ACC112 (cell line): Measurements from ENCODE around the gene BCO1.

Source experiments
- H2AFZ ChIP-seq: fragments of 200-600 bp; sonication (generic); one replicate; pipeline ENCODE4 v1.6.0; 2017; ENCODE audit warnings: antibody characterized with exemption, low read length; ENCODE audit not compliant: unreplicated experiment
- H3K27ac ChIP-seq: fragments of 200-600 bp; sonication (generic); 2 replicates; pipeline ENCODE4 v1.5.1; 2014; ENCODE audit warnings: low read depth, mild to moderate bottlenecking, antibody characterized with exemption, low read length, moderate library complexity
- H3K27me3 ChIP-seq: fragments of 200-600 bp; sonication (generic); 2 replicates; pipeline ENCODE4 v1.6.1; 2014; ENCODE audit warnings: mild to moderate bottlenecking, antibody characterized with exemption, low read length, moderate library complexity, mixed read lengths; ENCODE audit not compliant: insufficient read depth
- H3K36me3 ChIP-seq: fragments of 200-600 bp; sonication (generic); 2 replicates; pipeline ENCODE4 v1.6.1; 2016; ENCODE audit warnings: mild to moderate bottlenecking, antibody characterized with exemption, low read length, moderate library complexity, mixed read lengths; ENCODE audit not compliant: insufficient read depth
- H3K4me1 ChIP-seq: fragments of 200-600 bp; sonication (generic); one replicate; pipeline ENCODE4 v1.6.1; 2016; ENCODE audit warnings: low read length, mixed read lengths; ENCODE audit not compliant: insufficient read depth, unreplicated experiment, control insufficient read depth
- H3K4me3 ChIP-seq: fragments of 200-600 bp; sonication (generic); 2 replicates; pipeline ENCODE4 v1.5.1; 2014; ENCODE audit warnings: mild to moderate bottlenecking, low read depth, low read length
- H3K79me2 ChIP-seq: fragments of 200-600 bp; sonication (generic); one replicate; pipeline ENCODE4 v1.6.0; 2016; ENCODE audit warnings: low read length; ENCODE audit not compliant: control insufficient read depth, unreplicated experiment, insufficient read depth

The BCO1 gene

GRCh38 chr16:81318711-81319110, 80.2 kb downstream of the BCO1 start:
- H3K36me3 ChIP-seq: no peaks in the 10 kb centered on the region
- no peak overlapping the region for H2AFZ ChIP-seq
- H3K4me3 ChIP-seq: no peak overlapping the region
- H3K27me3 ChIP-seq: no peaks in the 10 kb centered on the region
- H3K27ac ChIP-seq: no peak overlapping the region
- H3K4me1 ChIP-seq: peaks cover 24% of the 10 kb centered on the region
- H3K79me2 ChIP-seq: peaks cover 73% of the 10 kb centered on the region

- H3K79me2 ChIP-seq: peaks cover 70% of the 10 kb centered on the region
- no peaks in the 10 kb centered on the region for H3K27me3 ChIP-seq
- no peaks in the 10 kb centered on the region for H3K36me3 ChIP-seq
- no peak overlapping the region for H2AFZ ChIP-seq
- peaks cover 24% of the 10 kb centered on the region for H3K4me1 ChIP-seq
- H3K4me3 ChIP-seq: peak overlapping the region; percentile 28; the same call in 1 of the 2 replicates
- peak overlapping the region; percentile 25 for H3K27ac ChIP-seq
Observed at GRCh38 chr16:81319221-81319912, 80.9 kb downstream of the BCO1 start.

- Histone ChIP-seq H3K27ac (no peak overlapping the region), H3K79me2 (peaks cover 66% of the 10 kb centered on the region), H3K36me3 (no peaks in the 10 kb centered on the region), H3K4me1 (peaks cover 24% of the 10 kb centered on the region), H3K27me3 (no peaks in the 10 kb centered on the region), H3K4me3 (no peak overlapping the region), H2AFZ (no peak overlapping the region)
Observed at GRCh38 chr16:81321039-81321438, 82.5 kb downstream of the BCO1 start.

GRCh38 chr16:81321536-81321935, 83.0 kb downstream of the BCO1 start:
- Histone ChIP-seq H3K27me3 (no peaks in the 10 kb centered on the region), H2AFZ (no peak overlapping the region), H3K36me3 (no peaks in the 10 kb centered on the region), H3K27ac (no peak overlapping the region), H3K4me3 (no peak overlapping the region), H3K79me2 (peaks cover 62% of the 10 kb centered on the region), H3K4me1 (peaks cover 24% of the 10 kb centered on the region)

GRCh38 chr16:81324808-81325207, 86.3 kb downstream of the BCO1 start:
- H3K27ac ChIP-seq: no peak overlapping the region
- no peak overlapping the region for H2AFZ ChIP-seq
- peaks cover 47% of the 10 kb centered on the region for H3K79me2 ChIP-seq
- H3K4me3 ChIP-seq: no peak overlapping the region
- peaks cover 8% of the 10 kb centered on the region for H3K4me1 ChIP-seq
- no peaks in the 10 kb centered on the region for H3K36me3 ChIP-seq
- H3K27me3 ChIP-seq: no peaks in the 10 kb centered on the region

GRCh38 chr16:81327011-81327410, 88.5 kb downstream of the BCO1 start:
- no peak overlapping the region for H3K4me3 ChIP-seq
- no peaks in the 10 kb centered on the region for H3K36me3 ChIP-seq
- no peaks in the 10 kb centered on the region for H3K27me3 ChIP-seq
- H3K79me2 ChIP-seq: peaks cover 30% of the 10 kb centered on the region
- no peak overlapping the region for H2AFZ ChIP-seq
- H3K4me1 ChIP-seq: no peaks in the 10 kb centered on the region
- H3K27ac ChIP-seq: no peak overlapping the region

- no peaks in the 10 kb centered on the region for H3K36me3 ChIP-seq
- peaks cover 29% of the 10 kb centered on the region for H3K79me2 ChIP-seq
- no peak overlapping the region for H3K4me3 ChIP-seq
- no peaks in the 10 kb centered on the region for H3K4me1 ChIP-seq
- no peak overlapping the region for H3K27ac ChIP-seq
- H3K27me3 ChIP-seq: no peaks in the 10 kb centered on the region
- no peak overlapping the region for H2AFZ ChIP-seq
Observed at GRCh38 chr16:81327447-81328196, 89.1 kb downstream of the BCO1 start.

- Histone ChIP-seq H3K27me3 (no peaks in the 10 kb centered on the region), H2AFZ (no peak overlapping the region), H3K4me3 (no peak overlapping the region), H3K4me1 (no peaks in the 10 kb centered on the region), H3K36me3 (no peaks in the 10 kb centered on the region), H3K27ac (no peak overlapping the region), H3K79me2 (peaks cover 23% of the 10 kb centered on the region)
Observed at GRCh38 chr16:81329947-81330346, 91.5 kb downstream of the BCO1 start.

- Histone ChIP-seq H3K4me3 (no peak overlapping the region), H3K36me3 (no peaks in the 10 kb centered on the region), H3K27ac (no peak overlapping the region), H3K27me3 (no peaks in the 10 kb centered on the region), H3K4me1 (no peaks in the 10 kb centered on the region), H3K79me2 (peaks cover 16% of the 10 kb centered on the region), H2AFZ (no peak overlapping the region)
Observed at GRCh38 chr16:81333356-81333755, 94.9 kb downstream of the BCO1 start.

- peaks cover 6% of the 10 kb centered on the region for H3K79me2 ChIP-seq
- no peak overlapping the region for H3K4me3 ChIP-seq
- no peak overlapping the region for H3K27ac ChIP-seq
- no peaks in the 10 kb centered on the region for H3K36me3 ChIP-seq
- H3K27me3 ChIP-seq: no peaks in the 10 kb centered on the region
- no peak overlapping the region for H2AFZ ChIP-seq
- H3K4me1 ChIP-seq: no peaks in the 10 kb centered on the region
Observed at GRCh38 chr16:81335669-81336068, 97.2 kb downstream of the BCO1 start.

GRCh38 chr16:81337097-81337496, 98.6 kb downstream of the BCO1 start:
- Histone ChIP-seq H3K36me3 (no peaks in the 10 kb centered on the region), H3K27me3 (no peaks in the 10 kb centered on the region), H2AFZ (no peak overlapping the region), H3K27ac (no peak overlapping the region), H3K4me1 (no peaks in the 10 kb centered on the region), H3K4me3 (no peak overlapping the region), H3K79me2 (peaks cover 6% of the 10 kb centered on the region)
